Measurements from ENCODE around the gene CD81. TPM values are rescaled to one million over a fixed set of nuclear protein-coding genes. Genes with fewer than 3 reads are reported as not detected.
A peak's percentile ranks its signal among the peaks of the same experiment; 100 is the strongest.

The CD81 gene
- total and polyA plus RNA-seq, 9 of the 15 experiments (the other 6 are each of a cell fraction or from before 2014, with no cell fraction given): 2.4 to 189 (median 61.7) TPM

DNA sequence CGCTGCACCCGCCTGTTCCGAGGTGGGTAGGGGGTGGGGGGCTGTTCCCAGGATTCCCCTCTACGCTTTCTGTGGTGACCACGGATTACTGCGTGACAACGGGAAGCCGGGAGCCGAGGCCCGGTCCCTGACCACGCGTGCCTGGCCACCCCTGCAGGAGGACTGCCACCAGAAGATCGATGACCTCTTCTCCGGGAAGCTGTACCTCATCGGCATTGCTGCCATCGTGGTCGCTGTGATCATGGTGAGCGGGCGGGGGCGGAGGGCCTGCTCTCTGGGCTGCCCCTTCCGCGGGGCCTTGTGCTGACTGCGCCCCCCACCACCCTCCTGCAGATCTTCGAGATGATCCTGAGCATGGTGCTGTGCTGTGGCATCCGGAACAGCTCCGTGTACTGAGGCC, 19.4 kb downstream of the CD81 start:
- CTCF ChIA-PET (ENCODE audit: low intra/inter-chr PET ratio): no interaction called here
- POLR2A ChIA-PET: no interaction called here
- no peaks in the 10 kb centered on the region for H3K27me3 ChIP-seq (ENCODE audit: control insufficient read depth in 2 of 2, insufficient read depth in 2 of 2, low read length in 2 of 2)
- peaks cover 6% of the 10 kb centered on the region for H4K20me1 ChIP-seq (replicated peaks; ENCODE audit: control insufficient read depth, insufficient read depth, low read length)
- peaks cover 23% of the 10 kb centered on the region for H3K79me2 ChIP-seq (ENCODE audit: control insufficient read depth, insufficient read depth, low read length)
- DNase-seq (ENCODE audit: extremely low read depth in 1 of 4, low spot score in 3 of 4): no peak
- H3K36me3 ChIP-seq (ENCODE audit: control insufficient read depth, insufficient read depth, low read length): peaks cover 59% of the 10 kb centered on the region; the same call in 2 of the 3 replicates
- H3K4me3 ChIP-seq: no peak overlapping the region
- 93% methylated on average over 14 of the region's 26 CpGs for WGBS (ENCODE audit: insufficient coverage, low coverage, missing lambda C conversion rate)
- FAIRE-seq: no peak
- H3K27ac ChIP-seq (ENCODE audit: extremely low read depth, low read depth, low read length): no peak overlapping the region
- peaks cover 8 to 79% of the 10 kb centered on the region in 2 experiments; a peak in 4 of 5 replicates for H3K4me1 ChIP-seq (replicated peaks in 1 of 2; ENCODE audit: control insufficient read depth in 2 of 2, insufficient read depth in 2 of 2, low read length in 2 of 2)
- BruUV-seq (replicated peaks): no TSS peak
- H3K9me3 ChIP-seq (replicated peaks; ENCODE audit: control insufficient read depth, insufficient read depth, low read depth, low read length): no peaks in the 10 kb centered on the region
- intact Hi-C loops (cut with micrococcal nuclease): no loop called here
- in situ Hi-C loops (cut with MboI): no loop called here
- H2AFZ ChIP-seq (ENCODE audit: low read depth, low read length): no peak overlapping the region
- TF ChIP-seq SMARCC2 (IDR thresholded peaks at IDR 0.05; ENCODE audit: low read depth): no peak
- TF ChIP-seq POLR2G (IDR thresholded peaks at IDR 0.05; ENCODE audit: low read depth, low read length): 0 out of 2 replicates have a peak, but pooled peaks have one; percentile 23
- no peak for TF ChIP-seq HDAC8 (tag; IDR thresholded peaks at IDR 0.05)
- H3K9me1 ChIP-seq (ENCODE audit: control insufficient read depth, insufficient read depth, low read length): peaks cover 3% of the 10 kb centered on the region
- ATAC-seq: no peak
- no peak overlapping the region for H3K4me2 ChIP-seq (ENCODE audit: insufficient read depth, low read length)
- no peak overlapping the region for H3K9ac ChIP-seq (ENCODE audit: insufficient read depth in 1 of 2, low read depth in 2 of 2, low read length in 2 of 2)

- Histone ChIP-seq H3K9me1 (ENCODE audit: control insufficient read depth, insufficient read depth, low read length) (peaks cover 3% of the 10 kb centered on the region), H3K79me2 (ENCODE audit: control insufficient read depth, insufficient read depth, low read length) (peaks cover 23% of the 10 kb centered on the region), H3K36me3 (ENCODE audit: control insufficient read depth, insufficient read depth, low read length) (peaks cover 54% of the 10 kb centered on the region; the same call in 1 of the 3 replicates), H4K20me1 (replicated peaks; ENCODE audit: control insufficient read depth, insufficient read depth, low read length) (peaks cover under 1% of the 10 kb centered on the region), H3K9me3 (replicated peaks; ENCODE audit: control insufficient read depth, insufficient read depth, low read depth, low read length) (no peaks in the 10 kb centered on the region), H3K27me3 (ENCODE audit: control insufficient read depth in 2 of 2, insufficient read depth in 2 of 2, low read length in 2 of 2) (no peaks in the 10 kb centered on the region), H3K27ac (ENCODE audit: extremely low read depth, low read depth, low read length) (no peak overlapping the region), H3K4me2 (ENCODE audit: insufficient read depth, low read length) (no peak overlapping the region), H2AFZ (ENCODE audit: low read depth, low read length) (no peak overlapping the region), H3K4me1 (replicated peaks in 1 of 2; ENCODE audit: control insufficient read depth in 2 of 2, insufficient read depth in 2 of 2, low read length in 2 of 2) (peaks cover 12 to 79% of the 10 kb centered on the region in 2 experiments; a peak in 4 of 5 replicates), H3K4me3 (no peak overlapping the region), H3K9ac (ENCODE audit: insufficient read depth in 1 of 2, low read depth in 2 of 2, low read length in 2 of 2) (peak overlapping the region in 1 of 2 experiments; percentile 36; a peak in 2 of 4 replicates)
- no TSS peak for BruUV-seq (replicated peaks)
- ATAC-seq (no peak), FAIRE-seq (no peak), DNase-seq (ENCODE audit: extremely low read depth in 1 of 4, low spot score in 3 of 4) (no peak)
- ChIA-PET POLR2A (no interaction called here), CTCF (ENCODE audit: low intra/inter-chr PET ratio) (no interaction called here)
- 92% methylated on average over 10 of the region's 12 CpGs for WGBS (ENCODE audit: insufficient coverage, low coverage, missing lambda C conversion rate)
- in situ Hi-C loops (cut with MboI) (no loop called here), intact Hi-C loops (cut with micrococcal nuclease) (no loop called here)
- TF ChIP-seq TARDBP (IDR thresholded peaks at IDR 0.05): no peak
- TF ChIP-seq ZNF583 (CRISPR knock-in tag; IDR thresholded peaks at IDR 0.05): no peak
- TF ChIP-seq BDP1 (IDR thresholded peaks at IDR 0.05; ENCODE audit: insufficient read depth, insufficient read length): no peak
- no peak for TF ChIP-seq SP1 (CRISPR knock-in tag; IDR thresholded peaks at IDR 0.05)
Observed at GRCh38 chr11:2397005-2397404, 19.9 kb downstream of the CD81 start.
